SU-DHL-6 (cell line): ENCODE measurements around the gene TIMP4.

Source experiments
- EZH2phosphoT487 ChIP-seq: fragments of 200-600 bp; sonication (generic), shearing (Covaris generic); conservative IDR thresholded peaks from 2 replicates; pipeline ENCODE4 v1.6.1; 2018; ENCODE audit warnings: mild to moderate bottlenecking, antibody characterized with exemption, low read length, moderate library complexity, mixed read lengths
- TF ChIP-seq, protein P1 (sequence below): fragments of 200-600 bp; sonication (generic); IDR thresholded peaks from one replicate; pipeline ENCODE4 v1.5.1; 2017; ENCODE audit warnings: antibody characterized with exemption, mild to moderate bottlenecking, low read length, moderate library complexity; ENCODE audit not compliant: insufficient read depth, poor library complexity, severe bottlenecking

DNA sequence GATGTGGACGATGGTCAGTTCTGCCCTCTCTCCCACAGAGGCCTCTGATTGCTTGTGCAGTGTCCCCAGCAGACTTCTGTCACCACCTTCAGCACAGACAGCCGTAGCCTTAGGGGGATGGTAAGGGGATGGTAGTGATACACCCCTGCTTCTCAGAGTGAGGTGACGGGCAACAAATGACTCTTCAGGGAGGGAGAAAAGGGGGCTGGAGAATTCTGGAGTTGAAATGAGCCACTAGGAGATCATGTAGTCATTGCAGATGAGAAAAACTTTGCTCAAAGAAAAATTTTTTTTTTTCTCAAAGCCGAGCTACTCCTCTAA is 29.6 kb upstream of the TIMP4 start:
- TF ChIP-seq, protein P1, sequence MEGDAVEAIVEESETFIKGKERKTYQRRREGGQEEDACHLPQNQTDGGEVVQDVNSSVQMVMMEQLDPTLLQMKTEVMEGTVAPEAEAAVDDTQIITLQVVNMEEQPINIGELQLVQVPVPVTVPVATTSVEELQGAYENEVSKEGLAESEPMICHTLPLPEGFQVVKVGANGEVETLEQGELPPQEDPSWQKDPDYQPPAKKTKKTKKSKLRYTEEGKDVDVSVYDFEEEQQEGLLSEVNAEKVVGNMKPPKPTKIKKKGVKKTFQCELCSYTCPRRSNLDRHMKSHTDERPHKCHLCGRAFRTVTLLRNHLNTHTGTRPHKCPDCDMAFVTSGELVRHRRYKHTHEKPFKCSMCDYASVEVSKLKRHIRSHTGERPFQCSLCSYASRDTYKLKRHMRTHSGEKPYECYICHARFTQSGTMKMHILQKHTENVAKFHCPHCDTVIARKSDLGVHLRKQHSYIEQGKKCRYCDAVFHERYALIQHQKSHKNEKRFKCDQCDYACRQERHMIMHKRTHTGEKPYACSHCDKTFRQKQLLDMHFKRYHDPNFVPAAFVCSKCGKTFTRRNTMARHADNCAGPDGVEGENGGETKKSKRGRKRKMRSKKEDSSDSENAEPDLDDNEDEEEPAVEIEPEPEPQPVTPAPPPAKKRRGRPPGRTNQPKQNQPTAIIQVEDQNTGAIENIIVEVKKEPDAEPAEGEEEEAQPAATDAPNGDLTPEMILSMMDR: no peak
- TF ChIP-seq EZH2phosphoT487: no peak
